Astrocyte (in vitro differentiated cells and primary cell): ENCODE measurements around the gene CERS6.

Experiments
- EZH2 ChIP-seq: IDR thresholded peaks from 2 replicates; pipeline ENCODE4 v1.6.1; 2012; ENCODE audit warnings: mild to moderate bottlenecking, low read length, inconsistent platforms; ENCODE audit not compliant: insufficient read depth
- TF ChIP-seq, protein P1 (sequence below): IDR thresholded peaks from 2 replicates; pipeline ENCODE4 v1.5.1; 2011; ENCODE audit warnings: low read depth, mild to moderate bottlenecking, inconsistent platforms, low read length, moderate library complexity; ENCODE audit not compliant: insufficient read depth

DNA sequence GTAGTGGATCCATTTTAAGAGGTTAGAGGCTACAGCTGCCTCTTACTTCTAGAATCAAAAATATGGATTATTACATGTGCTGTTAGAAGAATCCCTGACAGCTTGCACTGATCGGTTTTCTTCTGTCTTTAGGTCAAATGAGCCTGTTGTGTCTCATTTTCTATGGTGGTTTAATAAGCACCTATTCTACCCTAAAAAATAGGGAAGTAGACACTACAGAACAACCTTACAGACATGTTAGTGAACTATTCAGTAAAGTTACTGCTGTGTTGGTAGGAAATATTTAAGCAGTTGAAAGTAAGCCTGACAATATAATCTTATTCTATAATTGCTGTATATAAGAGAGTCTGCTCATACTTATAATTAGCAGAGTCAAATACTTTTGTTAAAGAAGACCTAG is 177.8 kb downstream of the CERS6 start:
- TF ChIP-seq, protein P1, sequence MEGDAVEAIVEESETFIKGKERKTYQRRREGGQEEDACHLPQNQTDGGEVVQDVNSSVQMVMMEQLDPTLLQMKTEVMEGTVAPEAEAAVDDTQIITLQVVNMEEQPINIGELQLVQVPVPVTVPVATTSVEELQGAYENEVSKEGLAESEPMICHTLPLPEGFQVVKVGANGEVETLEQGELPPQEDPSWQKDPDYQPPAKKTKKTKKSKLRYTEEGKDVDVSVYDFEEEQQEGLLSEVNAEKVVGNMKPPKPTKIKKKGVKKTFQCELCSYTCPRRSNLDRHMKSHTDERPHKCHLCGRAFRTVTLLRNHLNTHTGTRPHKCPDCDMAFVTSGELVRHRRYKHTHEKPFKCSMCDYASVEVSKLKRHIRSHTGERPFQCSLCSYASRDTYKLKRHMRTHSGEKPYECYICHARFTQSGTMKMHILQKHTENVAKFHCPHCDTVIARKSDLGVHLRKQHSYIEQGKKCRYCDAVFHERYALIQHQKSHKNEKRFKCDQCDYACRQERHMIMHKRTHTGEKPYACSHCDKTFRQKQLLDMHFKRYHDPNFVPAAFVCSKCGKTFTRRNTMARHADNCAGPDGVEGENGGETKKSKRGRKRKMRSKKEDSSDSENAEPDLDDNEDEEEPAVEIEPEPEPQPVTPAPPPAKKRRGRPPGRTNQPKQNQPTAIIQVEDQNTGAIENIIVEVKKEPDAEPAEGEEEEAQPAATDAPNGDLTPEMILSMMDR: no peak
- TF ChIP-seq EZH2: no peak
